GM12878 (cell line): Measurements from ENCODE around the gene MUC20.

ENCODE experiments used
- ATF2 ChIP-seq: IDR thresholded peaks from 2 replicates; pipeline ENCODE4 v1.6.1; 2012; ENCODE audit warnings: low read length, inconsistent platforms
- CHD2 ChIP-seq: IDR thresholded peaks from 2 replicates; pipeline ENCODE4 v1.6.1; 2011; ENCODE audit warnings: low read depth, low read length, improper control_type of control experiment, borderline replicate concordance
- CTCF ChIP-seq, 3 experiments: IDR thresholded peaks in 2 of 3; conservative IDR thresholded peaks in 1 of 3; 2 replicates each; pipeline ENCODE4 v1.5.1; 2011; ENCODE audit warnings: low read depth in 3 of 3, low read length in 3 of 3, mild to moderate bottlenecking in 3 of 3, control low read depth in 2 of 3, moderate library complexity in 2 of 3, inconsistent platforms in 1 of 3, mixed read lengths in 1 of 3; ENCODE audit not compliant: control insufficient read depth in 2 of 3, insufficient read depth in 1 of 3; ENCODE audit errors: extremely low read depth in 1 of 3
- EP300 ChIP-seq, 2 experiments: fragments of 150-350 bp in 1 of 2; IDR thresholded peaks; 2 replicates each; pipeline ENCODE4 v1.6.1; 2011 to 2012; ENCODE audit warnings: low read depth in 2 of 2, low read length in 2 of 2, borderline replicate concordance in 1 of 2, improper control_type of control experiment in 1 of 2, inconsistent platforms in 1 of 2; ENCODE audit not compliant: control insufficient read depth in 1 of 2
- HDAC2 ChIP-seq: fragments of 200-600 bp; sonication (generic); IDR thresholded peaks from 2 replicates; pipeline ENCODE4 v1.6.1; 2017
- MEF2A ChIP-seq: IDR thresholded peaks from 2 replicates; pipeline ENCODE4 v1.6.1; 2011; ENCODE audit warnings: low read depth, mild to moderate bottlenecking, low read length, moderate library complexity; ENCODE audit not compliant: insufficient read depth
- MTA2 ChIP-seq: fragments of 450-650 bp; IDR thresholded peaks from 2 replicates; pipeline ENCODE4 v1.6.1; 2016; ENCODE audit warnings: low read depth, mild to moderate bottlenecking, moderate library complexity
- MYC ChIP-seq: IDR thresholded peaks from 2 replicates; pipeline ENCODE4 v1.6.1; 2011; ENCODE audit warnings: mild to moderate bottlenecking, low read length, moderate library complexity, inconsistent platforms; ENCODE audit not compliant: insufficient read depth, insufficient replicate concordance, insufficient read length, severe bottlenecking
- RBBP5 ChIP-seq: fragments of 200-600 bp; sonication (generic); conservative IDR thresholded peaks from 2 replicates; pipeline ENCODE4 v1.6.1; 2016
- SKIL ChIP-seq: fragments of 450-650 bp; IDR thresholded peaks from 2 replicates; pipeline ENCODE4 v1.6.1; 2017; ENCODE audit warnings: mild to moderate bottlenecking, low read depth, inconsistent platforms; ENCODE audit not compliant: poor library complexity, severe bottlenecking
- SP1 ChIP-seq: IDR thresholded peaks from one replicate; pipeline ENCODE4 v1.6.1; 2011; ENCODE audit warnings: low read depth, low read length
- TAF1 ChIP-seq: IDR thresholded peaks from 2 replicates; pipeline ENCODE4 v1.6.1; 2011; ENCODE audit warnings: mild to moderate bottlenecking, low read depth, low read length, borderline replicate concordance
- YY1 ChIP-seq: IDR thresholded peaks from 2 replicates; pipeline ENCODE4 v1.6.1; 2011; ENCODE audit warnings: low read depth, mild to moderate bottlenecking, low read length
- ZBTB33 ChIP-seq: fragments of 450-650 bp; IDR thresholded peaks from 2 replicates; pipeline ENCODE4 v1.6.1; 2017; ENCODE audit warnings: mild to moderate bottlenecking

GRCh38 chr3:195727606-195728195 is 6.9 kb downstream of the MUC20 start:
- TF ChIP-seq EP300 (IDR thresholded peaks at IDR 0.05; ENCODE audit: borderline replicate concordance in 1 of 2, control insufficient read depth in 1 of 2, low read depth in 2 of 2, low read length in 2 of 2), result no peak
- TF ChIP-seq SKIL, result no peak
- TF ChIP-seq TAF1, result no peak
- TF ChIP-seq MEF2A, result no peak
- TF ChIP-seq CTCF (IDR thresholded peaks at IDR 0.05 in 2 of 3, conservative IDR thresholded peaks at IDR 0.05 in 1 of 3; ENCODE audit: control insufficient read depth in 2 of 3, extremely low read depth in 1 of 3, insufficient read depth in 1 of 3, low read depth in 3 of 3, low read length in 3 of 3), result no peak
- TF ChIP-seq YY1, result no peak
- TF ChIP-seq ZBTB33, result no peak
- no peak for TF ChIP-seq ATF2
- TF ChIP-seq MTA2, result no peak
- no peak for TF ChIP-seq CHD2
- TF ChIP-seq RBBP5, result no peak
- no peak for TF ChIP-seq MYC
- TF ChIP-seq HDAC2, result no peak
- no peak for TF ChIP-seq SP1
